GM21423 (cell line): ENCODE measurements around the gene APBB1IP.
"Not testable (repeated sequence)": the region's sequence is repeated elsewhere in the genome, so short reads cannot be mapped to it uniquely, and the experiment has no call there.

ENCODE experiments used
- ATAC-seq: cut with Tn5 transposase; IDR thresholded peaks from one replicate; pipeline ENCODE4 v1.9.1; 2021; ENCODE audit warnings: mild to moderate bottlenecking, moderate library complexity; ENCODE audit not compliant: unreplicated experiment

APBB1IP gene

GRCh38 chr10:26554246-26554645, 116.1 kb downstream of the APBB1IP start:
- no peak for ATAC-seq

- no peak for ATAC-seq
Measured at GRCh38 chr10:26555719-26556368, 117.7 kb downstream of the APBB1IP start.

- ATAC-seq: no peak
Measured at GRCh38 chr10:26556748-26557640, 118.9 kb downstream of the APBB1IP start.

- no peak for ATAC-seq
Measured at GRCh38 chr10:26557641-26558014, 119.5 kb downstream of the APBB1IP start.

GRCh38 chr10:26566525-26567350, 128.6 kb downstream of the APBB1IP start:
- no peak for ATAC-seq

GRCh38 chr10:26567351-26567721, 129.2 kb downstream of the APBB1IP start:
- no peak for ATAC-seq

GRCh38 chr10:26571655-26572054, 133.5 kb downstream of the APBB1IP start:
- ATAC-seq: no peak

- no peak for ATAC-seq
Measured at GRCh38 chr10:26573674-26574073, 135.5 kb downstream of the APBB1IP start.

- ATAC-seq: peak; percentile 77
Measured at GRCh38 chr10:26574783-26575182, 136.6 kb downstream of the APBB1IP start.

GRCh38 chr10:26578371-26578770, 140.2 kb downstream of the APBB1IP start:
- not testable (repeated sequence) for ATAC-seq

GRCh38 chr10:26579256-26580063, 141.3 kb downstream of the APBB1IP start:
- no peak for ATAC-seq

- no peak for ATAC-seq
Measured at GRCh38 chr10:26586211-26586610, 148.1 kb downstream of the APBB1IP start.

GRCh38 chr10:26588611-26589010, 150.5 kb downstream of the APBB1IP start:
- ATAC-seq: no peak

- not testable (repeated sequence) for ATAC-seq
Measured at GRCh38 chr10:26589813-26590212, 151.7 kb downstream of the APBB1IP start.

GRCh38 chr10:26593896-26594295, 155.8 kb downstream of the APBB1IP start:
- no peak for ATAC-seq

- ATAC-seq: not testable (repeated sequence)
Measured at GRCh38 chr10:26603283-26603682, 165.1 kb downstream of the APBB1IP start.

GRCh38 chr10:26604320-26605093, 166.4 kb downstream of the APBB1IP start:
- ATAC-seq: not testable (repeated sequence)

- ATAC-seq: peak; percentile 69
Measured at GRCh38 chr10:26606389-26606877, 168.3 kb downstream of the APBB1IP start.

- no peak for ATAC-seq
Measured at GRCh38 chr10:26612151-26612915, 174.2 kb downstream of the APBB1IP start.
